HG03139 (cell line): Measurements from ENCODE around the gene TRPC4AP.
"Not testable (repeated sequence)": the region's sequence is repeated elsewhere in the genome, so short reads cannot be mapped to it uniquely, and the experiment has no call there.

Experiments used
- ATAC-seq: cut with Tn5 transposase; IDR thresholded peaks from one replicate; pipeline ENCODE4 v1.9.1; 2021; ENCODE audit not compliant: unreplicated experiment

TRPC4AP gene, protein sequence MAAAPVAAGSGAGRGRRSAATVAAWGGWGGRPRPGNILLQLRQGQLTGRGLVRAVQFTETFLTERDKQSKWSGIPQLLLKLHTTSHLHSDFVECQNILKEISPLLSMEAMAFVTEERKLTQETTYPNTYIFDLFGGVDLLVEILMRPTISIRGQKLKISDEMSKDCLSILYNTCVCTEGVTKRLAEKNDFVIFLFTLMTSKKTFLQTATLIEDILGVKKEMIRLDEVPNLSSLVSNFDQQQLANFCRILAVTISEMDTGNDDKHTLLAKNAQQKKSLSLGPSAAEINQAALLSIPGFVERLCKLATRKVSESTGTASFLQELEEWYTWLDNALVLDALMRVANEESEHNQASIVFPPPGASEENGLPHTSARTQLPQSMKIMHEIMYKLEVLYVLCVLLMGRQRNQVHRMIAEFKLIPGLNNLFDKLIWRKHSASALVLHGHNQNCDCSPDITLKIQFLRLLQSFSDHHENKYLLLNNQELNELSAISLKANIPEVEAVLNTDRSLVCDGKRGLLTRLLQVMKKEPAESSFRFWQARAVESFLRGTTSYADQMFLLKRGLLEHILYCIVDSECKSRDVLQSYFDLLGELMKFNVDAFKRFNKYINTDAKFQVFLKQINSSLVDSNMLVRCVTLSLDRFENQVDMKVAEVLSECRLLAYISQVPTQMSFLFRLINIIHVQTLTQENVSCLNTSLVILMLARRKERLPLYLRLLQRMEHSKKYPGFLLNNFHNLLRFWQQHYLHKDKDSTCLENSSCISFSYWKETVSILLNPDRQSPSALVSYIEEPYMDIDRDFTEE

DNA sequence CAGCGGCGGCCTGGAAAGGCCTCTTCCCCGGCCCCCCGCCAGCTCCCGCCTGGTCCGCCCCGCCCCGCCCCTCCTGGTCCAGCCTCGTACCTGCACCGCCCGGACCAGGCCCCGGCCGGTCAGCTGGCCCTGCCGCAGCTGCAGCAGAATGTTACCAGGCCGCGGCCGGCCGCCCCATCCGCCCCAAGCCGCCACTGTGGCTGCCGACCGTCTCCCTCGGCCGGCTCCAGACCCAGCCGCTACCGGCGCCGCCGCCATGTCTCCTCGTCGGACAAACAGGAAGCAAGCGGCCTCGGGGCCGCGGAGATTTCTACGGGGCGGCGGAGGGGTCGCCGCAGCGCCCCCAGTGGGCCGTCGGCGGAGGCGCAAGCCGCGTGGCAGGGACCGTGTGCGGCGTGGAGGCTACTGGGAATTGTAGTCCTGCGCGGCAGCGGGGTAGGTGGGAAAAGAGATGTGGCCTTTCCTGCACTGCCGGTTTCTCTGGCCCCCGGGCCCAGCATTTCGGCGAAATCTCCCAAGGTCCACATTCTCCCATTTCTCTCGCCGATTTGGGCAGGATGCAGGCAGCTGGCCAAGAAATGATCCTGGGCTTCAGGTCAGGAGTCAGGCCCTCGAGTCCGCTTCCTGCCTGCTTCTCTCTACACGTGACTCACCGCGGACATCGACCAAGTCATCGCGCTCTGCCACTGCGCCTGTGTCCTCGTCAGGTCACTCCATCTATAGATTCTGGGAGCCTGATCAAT, at the start of gene TRPC4AP:
Gene TRPC4AP (minus strand): TSS at position 284 of the 743 bp plus-strand sequence. CDS start 26 bp downstream, at position 258.
- ATAC-seq = peak; percentile 92

DNA sequence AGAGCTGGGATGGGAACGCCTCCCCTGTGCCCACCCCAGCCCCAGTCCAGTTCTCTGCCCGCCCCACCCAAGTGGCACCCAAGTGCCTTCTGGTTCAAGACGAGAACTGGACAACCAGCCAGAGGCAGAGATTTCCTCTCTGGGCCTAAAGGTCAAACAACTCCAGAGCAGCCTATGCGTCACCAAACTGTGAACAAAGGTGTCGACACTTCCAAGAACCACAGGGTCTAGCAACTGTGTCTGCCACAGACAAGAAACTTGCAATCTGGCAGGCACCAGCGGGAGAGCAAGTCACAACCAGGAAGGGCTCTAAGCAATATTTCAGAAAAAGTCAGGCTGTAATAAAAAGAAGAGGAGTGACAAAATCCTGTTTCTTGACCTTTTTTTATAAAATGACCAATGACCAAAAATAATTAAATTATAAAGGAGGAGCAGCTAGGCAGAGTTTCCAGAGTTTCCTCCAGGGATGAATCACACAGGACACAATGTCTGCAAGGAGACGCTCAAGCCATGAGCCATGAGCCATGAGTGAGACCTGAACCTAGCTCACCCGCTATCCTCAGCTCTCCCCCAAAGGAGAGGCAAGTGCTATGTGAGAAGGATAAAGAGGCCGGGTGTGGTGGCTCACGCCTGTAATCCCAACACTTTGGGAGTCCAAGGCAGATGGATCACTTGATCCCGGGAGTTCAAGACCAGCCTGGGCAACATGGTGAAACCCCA, 43.4 kb upstream of the TRPC4AP start:
- no peak for ATAC-seq

DNA sequence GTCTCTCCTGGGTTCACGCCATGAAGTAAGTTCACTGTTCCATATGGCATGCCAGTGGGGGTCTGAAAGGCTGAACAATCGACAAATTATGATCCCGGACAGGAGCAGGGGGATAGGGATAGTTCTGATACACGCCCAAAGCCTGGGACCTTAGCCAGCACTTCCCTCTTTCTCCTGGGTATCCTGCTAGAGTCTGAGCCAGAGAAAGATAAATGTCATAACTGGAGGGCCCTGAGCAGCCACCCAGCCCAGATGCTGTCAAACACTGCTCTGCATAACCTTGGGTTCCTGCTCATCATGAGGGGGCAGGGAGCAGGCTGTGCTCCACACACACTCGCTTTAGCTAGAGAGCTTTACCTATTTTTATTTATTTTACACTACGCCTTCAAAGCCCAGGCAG, 42.3 kb upstream of the TRPC4AP start:
- ATAC-seq = no peak

DNA sequence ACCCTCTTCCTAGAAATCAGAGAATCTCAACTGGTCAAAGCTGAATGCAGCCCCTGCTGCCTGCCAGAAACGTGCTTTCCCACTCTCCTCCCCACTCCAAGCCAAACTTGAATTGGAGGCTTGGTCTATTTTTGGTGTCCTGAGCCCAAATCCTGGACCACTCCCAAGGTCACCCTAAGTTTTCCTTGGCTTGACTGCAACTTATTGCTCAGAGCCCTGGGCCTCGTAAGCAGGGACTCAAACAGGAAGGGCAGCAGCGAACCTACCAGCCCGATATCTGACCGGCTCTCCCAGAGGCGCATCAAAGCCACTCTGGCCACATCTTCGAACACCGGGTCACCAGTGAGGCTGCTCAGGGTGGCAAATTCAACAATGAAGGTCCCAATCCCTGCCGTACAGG, 41.9 kb upstream of the TRPC4AP start:
- ATAC-seq = no peak

DNA sequence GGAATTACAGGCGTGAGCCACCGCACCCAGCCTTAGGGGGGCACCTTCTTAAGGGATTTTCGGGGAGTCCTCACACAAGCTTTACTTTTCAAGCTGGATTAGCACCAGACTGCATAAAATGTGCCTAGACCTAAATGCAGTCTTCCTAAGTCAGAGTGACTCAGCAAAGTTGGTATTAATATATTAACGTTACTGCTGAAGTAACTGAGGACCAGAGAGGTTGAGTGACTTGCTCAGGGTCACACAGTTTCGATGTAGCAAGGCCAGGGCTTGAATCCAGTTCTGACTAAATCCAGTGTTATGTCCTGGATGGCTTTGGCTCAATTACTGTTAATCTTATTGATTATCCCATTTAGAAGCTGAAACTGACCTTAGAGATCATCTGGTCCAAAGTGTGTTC, 41.1 kb upstream of the TRPC4AP start:
- ATAC-seq = no peak

DNA sequence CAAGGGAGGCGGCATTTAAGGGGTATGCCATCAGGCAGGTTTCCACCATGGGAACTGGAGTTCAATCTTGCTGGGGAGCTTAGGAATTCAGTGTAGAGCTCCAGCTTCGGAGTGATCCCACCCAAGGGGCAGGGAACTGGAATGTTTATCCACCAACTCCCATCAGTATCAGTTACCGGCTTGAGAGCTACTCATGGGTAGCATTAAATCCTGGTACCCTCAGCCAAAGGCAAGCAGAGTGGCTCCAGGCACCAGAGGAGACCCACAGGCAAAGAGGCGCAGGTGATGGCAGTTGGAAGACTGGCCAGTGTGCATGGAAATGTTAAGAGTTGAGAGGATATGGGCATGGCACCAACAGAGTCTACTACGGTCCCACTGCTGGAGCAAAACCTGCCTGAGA, 40.4 kb upstream of the TRPC4AP start:
- no peak for ATAC-seq

DNA sequence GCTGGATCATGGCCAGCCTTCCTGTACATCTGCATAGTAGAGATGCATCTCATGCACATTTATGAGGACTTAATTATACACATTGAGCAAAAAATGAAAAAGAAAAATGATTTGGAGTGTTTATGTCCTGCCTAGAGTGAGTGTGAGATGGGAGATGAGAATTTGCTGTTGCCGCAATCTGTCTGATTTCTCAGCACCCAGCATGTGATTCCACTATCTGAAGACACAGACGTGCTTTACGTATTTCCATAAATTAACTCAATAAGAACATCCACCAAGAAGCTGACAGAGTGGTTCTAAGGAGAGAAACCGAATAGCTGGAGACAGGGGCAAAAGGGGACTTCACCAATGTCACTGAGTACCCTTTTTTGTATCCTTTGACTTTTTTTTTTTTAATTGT, 39.3 kb upstream of the TRPC4AP start:
- no peak for ATAC-seq

DNA sequence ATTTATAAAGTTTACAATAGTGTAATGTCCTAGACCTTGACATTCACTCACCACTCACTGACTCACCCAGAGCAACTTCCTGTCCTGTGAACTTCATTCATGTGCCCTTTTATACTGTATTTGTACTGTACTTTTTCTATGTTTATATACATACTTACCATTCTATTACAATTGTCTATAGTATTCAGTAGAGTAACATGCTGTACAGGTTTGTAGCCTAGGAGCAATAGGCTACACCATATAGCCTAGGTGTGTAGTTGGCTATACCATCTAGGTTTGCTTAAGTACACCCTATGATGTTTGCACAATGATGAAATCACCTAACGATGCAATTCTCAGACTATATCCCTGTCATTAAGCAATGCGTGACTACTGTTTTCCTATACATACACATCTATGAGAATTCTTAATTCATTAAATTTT, 37.1 kb upstream of the TRPC4AP start:
- no peak for ATAC-seq

DNA sequence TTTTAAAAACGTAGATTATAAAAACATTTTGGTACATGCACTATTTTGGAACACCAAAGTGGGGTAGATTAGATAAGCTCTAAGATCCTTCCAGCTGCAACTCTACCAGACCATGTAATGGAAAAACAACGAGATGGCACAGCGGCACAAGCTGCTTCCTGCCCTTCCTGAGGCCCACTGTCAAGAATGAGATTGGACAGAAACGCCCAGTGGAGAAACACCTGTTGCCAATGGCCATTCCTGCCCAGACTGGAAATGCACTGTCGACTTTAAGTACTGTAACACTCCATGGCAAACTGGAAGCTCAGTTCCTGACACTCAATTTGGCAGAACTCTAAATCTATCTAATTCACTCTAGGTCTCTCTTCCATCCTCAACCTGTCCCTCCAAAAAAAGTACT, 33.1 kb upstream of the TRPC4AP start:
- ATAC-seq = no peak

DNA sequence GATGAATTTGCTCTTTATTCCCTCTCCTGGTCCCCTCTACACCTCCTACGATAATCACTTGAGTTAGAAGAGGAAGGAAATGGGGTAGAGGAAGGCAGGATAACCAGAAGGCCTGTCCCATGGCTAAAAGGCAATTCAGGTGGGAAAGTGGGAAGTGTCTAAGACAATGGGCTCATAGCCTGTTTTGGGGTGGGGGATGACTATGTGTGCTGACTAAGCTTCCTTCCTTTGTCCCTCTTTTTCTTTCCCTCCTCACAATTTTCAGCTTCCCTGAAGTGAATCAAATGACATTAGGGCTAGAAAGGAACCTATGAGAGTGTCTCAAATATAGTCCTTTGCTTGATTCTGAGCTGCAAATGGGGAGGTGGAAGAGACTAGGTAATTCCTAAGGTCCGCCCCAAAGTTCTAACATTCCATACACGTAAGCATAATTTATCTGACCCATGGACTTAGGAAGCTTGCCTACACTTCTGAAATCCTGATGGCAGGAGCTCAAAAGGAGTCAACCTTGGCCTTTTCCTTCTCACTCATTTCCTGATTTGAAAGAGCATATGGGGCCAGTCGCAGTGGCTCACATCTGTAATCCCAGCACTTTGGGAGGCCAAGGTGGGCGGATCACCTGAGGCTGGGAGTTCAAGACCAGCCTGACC, 30.3 kb upstream of the TRPC4AP start:
- no peak for ATAC-seq

DNA sequence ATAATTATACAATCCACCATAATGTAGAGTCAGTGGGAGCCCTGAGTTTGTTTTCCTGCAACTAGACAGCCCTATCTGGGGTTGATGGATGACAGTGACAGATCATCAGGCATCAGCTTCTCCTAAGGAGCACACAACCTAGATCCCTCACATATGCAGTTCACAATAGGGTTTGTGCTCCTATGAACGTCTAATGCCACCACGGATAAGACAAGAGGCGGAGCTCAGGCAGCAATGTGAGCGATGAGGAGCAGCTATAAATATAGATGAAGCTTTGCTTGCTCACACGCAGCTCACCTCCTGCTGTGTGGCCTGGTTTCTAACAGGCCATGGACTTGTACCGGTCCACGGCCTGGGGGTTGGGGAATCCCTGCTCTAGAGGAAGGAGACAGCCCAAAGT, 28.6 kb upstream of the TRPC4AP start:
- no peak for ATAC-seq

DNA sequence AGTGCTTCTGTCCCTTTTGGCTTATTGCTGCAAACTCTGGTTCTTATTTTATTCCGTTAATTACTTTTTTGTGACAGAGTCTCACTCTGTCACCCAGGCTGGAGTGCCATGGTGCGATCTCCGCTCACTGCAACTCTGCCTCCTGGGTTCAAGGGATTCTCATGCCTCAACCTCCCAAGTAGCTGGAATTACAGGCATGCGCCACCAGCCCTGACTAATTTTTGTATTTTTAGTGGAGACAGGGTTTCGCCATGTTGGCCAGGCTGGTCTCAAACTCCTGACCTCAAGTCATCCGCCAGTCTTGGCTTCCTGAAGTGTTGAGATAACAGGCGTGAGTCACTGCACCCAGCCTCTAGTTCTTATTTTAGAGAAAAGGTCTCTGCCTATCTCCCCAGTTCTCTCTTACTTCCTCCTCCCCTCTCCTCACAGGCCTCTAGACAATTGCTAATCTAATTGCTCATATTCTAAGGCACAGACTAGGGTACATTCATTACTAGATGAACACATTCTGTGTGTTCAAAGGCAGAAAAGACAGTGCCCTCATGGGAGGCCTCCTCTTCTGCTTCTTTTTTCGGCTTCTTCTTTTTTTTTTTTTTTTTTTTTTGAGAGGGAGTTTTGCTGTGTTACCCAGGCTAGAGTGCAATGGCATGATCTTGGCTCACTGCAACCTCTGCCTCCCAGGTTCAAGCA, 27.6 kb upstream of the TRPC4AP start:
- ATAC-seq = no peak

DNA sequence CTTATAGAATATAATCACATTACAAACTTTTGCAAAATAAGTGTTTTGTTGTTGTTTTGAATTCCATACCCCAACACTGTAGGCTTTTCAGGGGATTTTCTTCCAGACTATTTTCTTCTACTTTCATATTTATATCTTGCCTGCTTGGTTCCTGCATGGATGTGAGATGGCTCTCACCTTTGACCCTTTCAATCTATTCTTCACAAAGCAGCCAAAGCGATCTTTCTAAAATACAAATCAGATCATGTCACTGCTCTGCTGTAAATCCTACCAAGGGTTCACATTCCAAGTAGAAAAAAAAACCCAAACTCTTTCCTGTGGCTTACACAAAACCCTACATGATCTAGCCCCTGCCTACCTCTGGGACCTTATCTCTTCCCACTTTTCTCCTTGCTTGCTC, 25.0 kb upstream of the TRPC4AP start:
- ATAC-seq = no peak

DNA sequence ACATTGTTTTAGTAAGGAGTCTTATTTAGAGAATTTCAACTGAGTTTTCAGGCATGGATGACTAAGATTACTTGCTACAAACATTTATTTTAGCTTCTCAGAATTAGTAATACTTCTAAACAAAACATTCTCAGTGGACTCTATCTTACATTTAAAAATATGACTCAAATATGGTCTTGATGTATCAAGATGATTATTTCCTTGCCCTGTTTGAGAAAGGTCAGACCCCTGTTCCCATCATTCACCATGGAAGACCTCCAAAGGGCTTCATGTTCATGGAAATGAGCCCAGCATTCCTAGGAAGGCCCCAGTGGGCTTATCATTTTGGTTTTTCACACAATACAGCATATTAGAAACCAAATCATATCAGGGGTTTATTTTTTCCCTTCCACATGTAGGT, 24.6 kb upstream of the TRPC4AP start:
- no peak for ATAC-seq

DNA sequence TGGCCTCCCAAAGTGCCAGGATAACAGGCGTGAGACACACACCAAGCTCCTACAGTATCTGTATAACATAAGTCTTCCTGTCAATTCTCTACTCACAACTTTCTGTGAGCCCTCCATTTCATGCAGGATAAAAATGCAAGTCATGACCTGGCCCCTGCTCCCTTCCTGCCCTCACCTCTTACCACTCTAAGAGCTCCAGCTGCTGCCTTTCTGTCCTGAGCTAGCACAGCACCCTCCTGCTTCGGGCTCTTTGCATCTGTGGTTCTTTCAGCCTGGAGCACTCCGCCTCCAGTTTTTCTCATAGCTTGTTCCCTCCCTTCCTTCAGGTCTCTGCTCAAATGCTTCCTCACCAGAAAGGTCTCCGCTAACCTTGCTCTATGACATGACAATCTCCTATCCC, 23.7 kb upstream of the TRPC4AP start:
- no peak for ATAC-seq

DNA sequence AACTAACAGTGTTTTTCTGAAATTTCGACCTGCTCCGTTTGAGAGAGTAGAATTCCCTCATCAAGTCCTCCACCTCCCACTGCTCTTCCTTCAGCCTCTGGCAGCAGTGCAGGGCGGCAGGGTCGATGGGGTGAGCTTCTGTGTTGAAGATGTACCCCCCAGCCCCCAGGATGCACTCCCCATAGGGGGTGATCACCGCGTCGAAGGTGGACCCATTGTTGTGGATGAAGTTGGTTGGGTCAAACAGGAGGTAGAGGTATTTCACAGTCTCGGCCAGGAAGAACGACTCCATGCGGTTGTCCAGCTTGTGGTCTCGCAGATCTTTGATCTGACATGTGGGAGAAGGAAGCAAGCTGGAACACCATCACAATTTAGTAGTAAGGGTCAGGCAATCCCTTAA, 23.0 kb upstream of the TRPC4AP start:
- no peak for ATAC-seq

DNA sequence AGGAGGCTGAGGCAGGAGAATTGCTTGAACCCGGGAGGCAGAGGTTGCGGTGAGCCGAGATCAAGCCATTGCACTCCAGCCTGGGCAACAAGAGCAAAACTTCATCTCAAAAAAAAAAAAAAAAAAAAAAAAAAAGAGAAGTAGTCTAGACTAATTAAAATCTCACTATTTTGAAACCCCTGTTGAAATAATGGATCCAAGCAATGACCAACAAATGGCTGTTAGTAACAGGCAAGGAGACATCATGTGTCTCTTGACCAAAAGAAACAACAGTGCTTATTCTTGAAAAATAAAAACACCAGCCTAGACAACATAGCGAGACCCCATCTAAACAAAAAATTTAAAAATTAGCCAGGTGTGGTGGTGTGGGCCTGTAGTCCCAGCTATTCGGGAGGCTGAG, 19.7 kb upstream of the TRPC4AP start:
- not testable (repeated sequence) for ATAC-seq

DNA sequence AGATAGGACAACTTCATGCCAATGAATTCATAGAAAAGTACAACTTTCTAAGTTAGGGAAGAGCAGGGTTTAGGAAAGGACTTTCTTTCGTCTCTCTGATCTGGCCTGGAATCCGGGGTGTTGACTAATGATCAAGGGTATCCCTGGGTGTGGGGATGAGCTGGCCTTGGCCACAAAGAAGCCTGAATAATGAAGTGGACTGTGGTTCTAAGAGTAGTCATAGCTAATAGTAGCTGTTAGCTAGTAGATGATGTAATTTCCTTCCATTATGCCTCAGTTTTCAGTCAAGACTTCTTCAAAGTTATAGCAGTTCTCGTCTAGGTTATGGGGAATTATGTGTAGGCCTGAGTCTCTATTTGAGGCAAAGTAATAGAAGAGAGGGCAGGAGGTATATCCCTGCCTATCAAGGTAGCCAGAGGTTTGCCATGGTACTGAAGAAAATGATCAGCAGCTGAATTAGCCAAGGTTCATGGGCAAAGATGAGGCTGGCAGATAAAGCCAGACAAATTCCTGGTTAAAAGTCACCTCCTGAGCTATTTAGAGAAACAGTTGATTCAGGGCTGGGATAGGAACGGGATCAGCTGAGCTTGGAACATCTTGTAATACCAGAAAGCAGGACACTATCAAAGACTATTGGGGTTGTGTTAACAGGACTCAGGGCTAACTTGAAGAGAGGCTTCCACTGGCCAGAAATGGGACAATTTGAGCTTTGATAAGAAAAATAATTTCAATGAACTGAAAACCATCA, 18.7 kb upstream of the TRPC4AP start:
- no peak for ATAC-seq

DNA sequence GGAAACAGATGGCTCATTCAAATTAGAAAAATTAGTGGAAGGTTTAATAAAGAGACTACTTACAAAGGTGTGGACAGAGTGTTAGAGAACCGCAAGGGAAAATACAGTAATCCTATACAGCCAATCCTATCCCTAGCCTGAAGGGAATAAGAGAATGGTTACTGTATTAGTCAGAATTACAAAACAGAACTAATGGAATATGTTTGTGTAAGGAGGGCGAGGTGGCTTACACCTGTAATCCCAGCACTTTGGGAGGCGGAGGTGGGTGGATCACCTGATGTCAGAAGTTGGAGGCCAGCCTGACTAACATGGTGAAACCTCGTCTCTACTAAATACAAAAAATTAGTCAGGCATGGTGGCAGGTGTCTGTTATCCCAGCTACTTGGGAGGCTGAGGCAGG, 16.3 kb upstream of the TRPC4AP start:
- ATAC-seq = no peak
